GM06990 (cell line): ENCODE data around the gene NADK2.

ENCODE experiments used
- DNase-seq: peaks from one replicate; pipeline ENCODE4 v3.0.0-alpha.2; 2011; ENCODE audit not compliant: insufficient read length; ENCODE audit errors: extremely low read depth
- H3K27me3 ChIP-seq: replicated peaks from 2 replicates; pipeline ENCODE4 v1.6.0; 2011; ENCODE audit warnings: low read length; ENCODE audit not compliant: control insufficient read depth, insufficient read depth
- H3K36me3 ChIP-seq: 2 replicates; pipeline ENCODE4 v1.5.1; 2011; ENCODE audit warnings: low read length; ENCODE audit not compliant: control insufficient read depth, insufficient read depth
- H3K4me3 ChIP-seq: replicated peaks from 2 replicates; pipeline ENCODE4 v1.5.1; 2011; ENCODE audit warnings: low read depth, mild to moderate bottlenecking, control low read depth, low read length
- CTCF ChIP-seq: IDR thresholded peaks from 2 replicates; pipeline ENCODE4 v1.5.1; 2011; ENCODE audit warnings: low read length, control low read depth, mild to moderate bottlenecking, inconsistent platforms; ENCODE audit not compliant: insufficient read depth, poor library complexity, severe bottlenecking

NADK2 gene

GRCh38 chr5:36243653-36244052 is 1.9 kb upstream of the NADK2 start:
- H3K4me3 ChIP-seq = no peak overlapping the region
- no peak for DNase-seq
- no peak for TF ChIP-seq CTCF
- no peaks in the 10 kb centered on the region for H3K27me3 ChIP-seq
- no peaks in the 10 kb centered on the region for H3K36me3 ChIP-seq

DNA sequence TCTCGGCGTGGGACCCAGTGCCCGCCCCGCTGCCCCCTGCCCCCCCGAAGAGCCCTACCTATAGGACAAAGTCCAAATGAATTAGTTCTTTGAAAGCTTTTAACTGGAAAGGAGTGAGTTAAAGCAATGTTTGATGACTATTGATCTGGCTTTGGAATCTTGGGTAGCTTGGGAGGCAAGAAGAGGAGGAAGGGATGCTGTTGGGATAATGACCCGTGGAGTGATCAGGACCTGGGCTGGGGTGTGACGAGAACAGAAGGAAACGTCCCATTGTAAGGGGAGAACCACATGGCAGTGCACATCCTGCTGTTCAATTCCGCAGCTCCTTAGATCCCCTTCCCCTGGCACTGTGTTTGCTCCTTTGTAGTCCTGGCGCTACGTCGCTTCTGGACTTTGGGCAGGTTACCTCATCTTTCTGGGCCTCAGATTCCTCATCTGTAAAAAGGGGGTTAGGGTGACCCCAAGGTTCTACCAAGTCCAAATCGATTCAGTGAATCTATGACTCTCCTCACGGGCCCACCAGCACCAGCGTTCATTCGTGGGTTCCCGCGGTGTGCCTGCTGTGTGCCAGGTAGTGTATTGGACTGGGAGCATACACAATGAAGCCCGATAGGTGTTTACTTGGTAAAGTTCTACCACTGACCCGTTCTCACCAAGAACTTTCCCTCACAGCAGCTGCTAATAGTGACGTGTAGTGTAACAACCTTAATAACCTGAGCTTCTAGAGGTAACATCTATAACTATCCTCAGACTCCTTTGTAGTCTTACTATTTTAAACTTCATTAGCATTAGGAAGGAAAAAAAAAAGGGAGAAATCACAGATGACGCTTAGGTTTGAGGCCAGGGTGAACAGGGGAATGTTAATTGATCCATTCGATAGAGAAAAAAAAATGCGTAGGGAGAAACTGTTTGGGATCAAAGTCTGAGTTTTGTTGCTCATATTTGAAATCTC is 1.1 kb upstream of the NADK2 start:
- H3K27me3 ChIP-seq = no peaks in the 10 kb centered on the region
- no peak for DNase-seq
- H3K36me3 ChIP-seq = no peaks in the 10 kb centered on the region
- peak overlapping the region; percentile 77 for H3K4me3 ChIP-seq
- no peak for TF ChIP-seq CTCF

DNA sequence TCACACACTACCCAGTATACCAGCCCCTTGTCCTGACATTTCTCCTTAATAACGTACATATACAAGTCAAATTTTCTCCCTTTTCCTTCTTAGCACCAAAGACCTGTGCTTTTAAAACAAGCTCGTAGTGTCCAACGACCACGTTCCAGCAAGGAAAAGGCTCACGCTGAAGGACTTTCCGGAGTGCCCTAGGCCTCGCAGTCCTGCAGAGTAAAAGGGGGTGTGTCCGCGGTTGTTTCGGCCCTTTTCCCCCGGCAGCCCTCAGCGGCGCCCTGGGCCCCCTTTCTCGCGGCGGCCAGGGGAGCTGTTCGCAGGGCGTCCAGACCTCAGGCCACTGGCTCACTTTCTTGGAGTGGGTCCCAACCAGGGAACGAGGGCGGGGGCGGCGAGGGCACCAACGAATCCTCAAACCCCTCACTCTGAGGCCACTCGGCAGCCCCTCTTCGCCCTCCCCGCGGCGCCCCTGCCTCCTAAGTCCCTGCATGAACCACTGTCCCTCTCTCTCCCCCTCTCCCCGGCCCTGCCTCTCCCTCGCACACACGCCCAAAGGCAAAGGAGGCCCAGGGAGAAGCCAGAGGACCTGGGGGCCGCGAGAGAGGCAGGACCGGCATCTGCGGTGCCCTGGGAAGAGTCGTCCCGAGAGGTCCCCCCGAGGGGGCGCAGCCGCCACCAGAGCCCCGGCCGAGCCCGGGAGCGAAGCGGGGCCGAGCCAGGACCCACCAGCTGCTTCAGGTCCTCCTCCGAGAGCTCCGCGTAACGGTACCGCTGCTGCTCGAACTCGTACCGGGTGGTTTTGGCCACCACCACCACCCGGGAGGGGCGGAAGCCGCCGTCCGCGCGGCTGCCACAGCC is 720 bp downstream of the NADK2 start:
- H3K4me3 ChIP-seq = peak overlapping the region; percentile 77
- no peaks in the 10 kb centered on the region for H3K27me3 ChIP-seq
- TF ChIP-seq CTCF = no peak
- DNase-seq = no peak
- no peaks in the 10 kb centered on the region for H3K36me3 ChIP-seq

GRCh38 chr5:36239370-36240293 is 2.1 kb downstream of the NADK2 start:
- H3K27me3 ChIP-seq = no peaks in the 10 kb centered on the region
- TF ChIP-seq CTCF = no peak
- DNase-seq = no peak
- H3K36me3 ChIP-seq = no peaks in the 10 kb centered on the region
- H3K4me3 ChIP-seq = no peak overlapping the region
